Activated CD4-positive, alpha-beta T cell treated with anti-CD3 and anti-CD28 coated beads for 48 hours (primary cell): ENCODE results near the gene LPCAT3.
A peak's percentile ranks its signal among the peaks of the same experiment; 100 is the strongest.

Experiments
- DNase-seq: peaks from one replicate; pipeline ENCODE4 v3.0.0-alpha.2; 2020

The LPCAT3 gene

GRCh38 chr12:6962285-6963015 is 55.8 kb downstream of the LPCAT3 start:
- no peak for DNase-seq

- peak; percentile 77 for DNase-seq
Measured at GRCh38 chr12:6961695-6962284, 56.5 kb downstream of the LPCAT3 start.

- DNase-seq, result peak; percentile 95
Measured at GRCh38 chr12:6961278-6961694, 57.0 kb downstream of the LPCAT3 start.

GRCh38 chr12:6960593-6961277 is 57.5 kb downstream of the LPCAT3 start:
- peak; percentile 43 for DNase-seq

GRCh38 chr12:6959805-6960592 is 58.3 kb downstream of the LPCAT3 start:
- DNase-seq, result no peak

- peak; percentile 67 for DNase-seq
Measured at GRCh38 chr12:6959058-6959804, 59.0 kb downstream of the LPCAT3 start.

GRCh38 chr12:6958609-6959057 is 59.6 kb downstream of the LPCAT3 start:
- DNase-seq, result no peak

- DNase-seq, result no peak
Measured at GRCh38 chr12:6957741-6958608, 60.3 kb downstream of the LPCAT3 start.

GRCh38 chr12:6957151-6957701 is 61.0 kb downstream of the LPCAT3 start:
- no peak for DNase-seq

- DNase-seq, result no peak
Measured at GRCh38 chr12:6956021-6956727, 62.1 kb downstream of the LPCAT3 start.

- DNase-seq, result no peak
Measured at GRCh38 chr12:6955108-6956020, 62.9 kb downstream of the LPCAT3 start.

GRCh38 chr12:6954316-6955107 is 63.8 kb downstream of the LPCAT3 start:
- no peak for DNase-seq

GRCh38 chr12:6953442-6954315 is 64.6 kb downstream of the LPCAT3 start:
- peak; percentile 84 for DNase-seq

GRCh38 chr12:6952863-6953441 is 65.3 kb downstream of the LPCAT3 start:
- no peak for DNase-seq

- DNase-seq, result no peak
Measured at GRCh38 chr12:6952121-6952862, 66.0 kb downstream of the LPCAT3 start.

- no peak for DNase-seq
Measured at GRCh38 chr12:6951551-6952120, 66.6 kb downstream of the LPCAT3 start.
